LHCN-M2 (cell line): ENCODE data around the gene NDUFB8. TPM values are rescaled to one million over a fixed set of nuclear protein-coding genes. Genes with fewer than 3 reads are reported as not detected.

Experiments
- total RNA-seq: library from RNA; depleted of rRNA; stranded (reverse); fragments of >200 nt; gene quantifications from 2 replicates; pipeline ENCODE4 v1.2.3, GENCODE V29; 2014; rRNA removed

The NDUFB8 gene
- total RNA-seq, 1 experiment from 2014 or later, result 183 TPM

Other genes starting within 250 kb of the NDUFB8 start
- gene BLOC1S2, start 243.2 kb downstream of the NDUFB8 start, total RNA-seq, result 83.8 and 86.3 TPM in 2 replicates
- not detected in 2 replicates for gene PKD2L1, start 199.6 kb downstream of the NDUFB8 start, total RNA-seq
- gene SCD, start 182.6 kb downstream of the NDUFB8 start, total RNA-seq, result 60.3 and 88.5 TPM in 2 replicates
- gene WNT8B, start 66.9 kb downstream of the NDUFB8 start, total RNA-seq, result not detected in 2 replicates
- gene SEC31B, start 10.0 kb downstream of the NDUFB8 start, total RNA-seq, result 1.5 and 2.6 TPM in 2 replicates
- gene HIF1AN, start 6.1 kb upstream of the NDUFB8 start, total RNA-seq, result 6.3 and 8.9 TPM in 2 replicates
- gene PAX2, start 215.7 kb upstream of the NDUFB8 start, total RNA-seq, result not detected in 2 replicates